MM.1S (cell line): ENCODE measurements around the gene CTSC.

Experiments
- DNase-seq: peaks from one replicate; pipeline ENCODE4 v3.0.0-alpha.2; 2015
- H2AFZ ChIP-seq: fragments of 300-600 bp; sonication (generic); 2 replicates; pipeline ENCODE4 v1.6.0; 2016; ENCODE audit warnings: antibody characterized with exemption, low read length
- H3F3A ChIP-seq: fragments of 300-600 bp; sonication (generic); 2 replicates; pipeline ENCODE4 v1.6.1; 2016; ENCODE audit warnings: mild to moderate bottlenecking, antibody characterized with exemption, low read length, moderate library complexity, mixed read lengths; ENCODE audit not compliant: insufficient read depth
- H3K27ac ChIP-seq: fragments of 300-600 bp; sonication (generic); 2 replicates; pipeline ENCODE4 v1.5.1; 2016; ENCODE audit warnings: mild to moderate bottlenecking, low read length
- H3K27me3 ChIP-seq: fragments of 300-600 bp; sonication (generic); replicated peaks from 2 replicates; pipeline ENCODE4 v1.6.0; 2016; ENCODE audit warnings: low read length; ENCODE audit not compliant: insufficient read depth
- H3K36me3 ChIP-seq: fragments of 300-600 bp; sonication (generic); replicated peaks from 2 replicates; pipeline ENCODE4 v1.6.1; 2016; ENCODE audit warnings: mild to moderate bottlenecking, low read length, mixed read lengths; ENCODE audit not compliant: insufficient read depth
- H3K4me1 ChIP-seq: fragments of 300-600 bp; sonication (generic); 2 replicates; pipeline ENCODE4 v1.6.1; 2016; ENCODE audit warnings: low read length, mixed read lengths
- H3K4me2 ChIP-seq: fragments of 300-600 bp; sonication (generic); 2 replicates; pipeline ENCODE4 v1.6.0; 2016; ENCODE audit warnings: low read depth, low read length
- H3K4me3 ChIP-seq: fragments of 300-600 bp; sonication (generic); 2 replicates; pipeline ENCODE4 v1.5.1; 2016; ENCODE audit warnings: low read length, mixed read lengths
- H3K79me2 ChIP-seq: fragments of 300-600 bp; sonication (generic); 2 replicates; pipeline ENCODE4 v1.6.1; 2016; ENCODE audit warnings: mixed run types, low read length, mixed read lengths
- H3K9ac ChIP-seq: fragments of 300-600 bp; sonication (generic); 2 replicates; pipeline ENCODE4 v1.6.1; 2016; ENCODE audit warnings: low read length, mixed read lengths
- H3K9me2 ChIP-seq: fragments of 300-600 bp; sonication (generic); replicated peaks from 2 replicates; pipeline ENCODE4 v1.6.1; 2016; ENCODE audit warnings: mild to moderate bottlenecking, low read length, mixed read lengths; ENCODE audit not compliant: insufficient read depth
- H3K9me3 ChIP-seq: fragments of 300-600 bp; sonication (generic); replicated peaks from 2 replicates; pipeline ENCODE4 v1.6.1; 2016; ENCODE audit warnings: mild to moderate bottlenecking, low read length, mixed read lengths; ENCODE audit not compliant: insufficient read depth
- H4K20me1 ChIP-seq: fragments of 300-600 bp; sonication (generic); 2 replicates; pipeline ENCODE4 v1.6.1; 2016; ENCODE audit warnings: mild to moderate bottlenecking, low read length, moderate library complexity, mixed read lengths; ENCODE audit not compliant: insufficient read depth
- CTCF ChIP-seq: fragments of 300-600 bp; sonication (generic); IDR thresholded peaks from 2 replicates; pipeline ENCODE4 v1.5.1; 2016; ENCODE audit warnings: antibody characterized with exemption, low read length, mixed read lengths
- EZH2 ChIP-seq: fragments of 300-600 bp; sonication (generic); optimal IDR thresholded peaks from 2 replicates; pipeline ENCODE3; 2017; ENCODE audit warnings: low read depth, mild to moderate bottlenecking, antibody characterized with exemption, low read length, mixed read lengths
- EZH2phosphoT487 ChIP-seq: fragments of 300-600 bp; sonication (generic); IDR thresholded peaks from 2 replicates; pipeline ENCODE4 v1.6.1; 2018; ENCODE audit warnings: antibody characterized with exemption, low read length

CTSC gene

GRCh38 chr11:88320149-88320559 lies 17.4 kb downstream of the CTSC start:
- no peaks in the 10 kb centered on the region for H3F3A ChIP-seq
- H3K4me3 ChIP-seq, result no peak overlapping the region
- no peaks in the 10 kb centered on the region for H3K9me3 ChIP-seq
- no peak overlapping the region for H2AFZ ChIP-seq
- peaks cover 5% of the 10 kb centered on the region for H3K79me2 ChIP-seq
- H3K27ac ChIP-seq, result no peak overlapping the region
- H3K4me2 ChIP-seq, result no peak overlapping the region
- no peaks in the 10 kb centered on the region for H3K27me3 ChIP-seq
- DNase-seq, result no peak
- H3K36me3 ChIP-seq, result 0 out of 2 replicates have a peak, but pooled peaks cover 4% of the 10 kb centered on the region
- no peaks in the 10 kb centered on the region for H4K20me1 ChIP-seq
- H3K9ac ChIP-seq, result no peak overlapping the region
- no peaks in the 10 kb centered on the region for H3K9me2 ChIP-seq
- H3K4me1 ChIP-seq, result no peaks in the 10 kb centered on the region
- TF ChIP-seq EZH2 (no peak), EZH2phosphoT487 (no peak), CTCF (no peak)

GRCh38 chr11:88318017-88318416 lies 19.5 kb downstream of the CTSC start:
- no peak overlapping the region for H3K27ac ChIP-seq
- no peak overlapping the region for H3K9ac ChIP-seq
- H3K4me3 ChIP-seq, result no peak overlapping the region
- H3K9me2 ChIP-seq, result no peaks in the 10 kb centered on the region
- no peaks in the 10 kb centered on the region for H3K27me3 ChIP-seq
- H3F3A ChIP-seq, result no peaks in the 10 kb centered on the region
- peaks cover 5% of the 10 kb centered on the region for H3K79me2 ChIP-seq
- TF ChIP-seq CTCF (no peak), EZH2phosphoT487 (no peak), EZH2 (no peak)
- H3K9me3 ChIP-seq, result no peaks in the 10 kb centered on the region
- H2AFZ ChIP-seq, result no peak overlapping the region
- no peaks in the 10 kb centered on the region for H4K20me1 ChIP-seq
- H3K4me2 ChIP-seq, result no peak overlapping the region
- no peaks in the 10 kb centered on the region for H3K4me1 ChIP-seq
- no peak for DNase-seq
- 0 out of 2 replicates have a peak, but pooled peaks cover 4% of the 10 kb centered on the region for H3K36me3 ChIP-seq

- peaks cover 5% of the 10 kb centered on the region for H3K79me2 ChIP-seq
- no peaks in the 10 kb centered on the region for H4K20me1 ChIP-seq
These were observed 20.0 kb downstream of the CTSC start for GRCh38 chr11:88317536-88317935.

More at GRCh38 chr11:88317536-88317935, 20.0 kb downstream of the CTSC start:
- no peak overlapping the region for H3K4me3 ChIP-seq
- no peak overlapping the region for H3K4me2 ChIP-seq
- no peaks in the 10 kb centered on the region for H3K27me3 ChIP-seq
- H3F3A ChIP-seq, result no peaks in the 10 kb centered on the region
- no peak overlapping the region for H3K27ac ChIP-seq
- no peaks in the 10 kb centered on the region for H3K9me2 ChIP-seq
- H3K4me1 ChIP-seq, result no peaks in the 10 kb centered on the region
- no peak for DNase-seq
- H3K9me3 ChIP-seq, result no peaks in the 10 kb centered on the region
- H3K9ac ChIP-seq, result no peak overlapping the region
- H2AFZ ChIP-seq, result no peak overlapping the region
- 0 out of 2 replicates have a peak, but pooled peaks cover 4% of the 10 kb centered on the region for H3K36me3 ChIP-seq
- TF ChIP-seq EZH2phosphoT487, result no peak
- TF ChIP-seq EZH2, result no peak
- no peak for TF ChIP-seq CTCF
